ENCODE results near the gene DHODH. TPM values are rescaled to one million over a fixed set of nuclear protein-coding genes. Genes with fewer than 3 reads are reported as not detected.

DHODH gene
- 8.5 and 9.9 TPM in 2 replicates for total RNA-seq

GRCh38 chr16:72008424-72009216 is at the start of gene DHODH:
DHODH (plus strand) TSS chr16:72008744; CDS start chr16:72008765, 21 bp downstream.

DNA sequence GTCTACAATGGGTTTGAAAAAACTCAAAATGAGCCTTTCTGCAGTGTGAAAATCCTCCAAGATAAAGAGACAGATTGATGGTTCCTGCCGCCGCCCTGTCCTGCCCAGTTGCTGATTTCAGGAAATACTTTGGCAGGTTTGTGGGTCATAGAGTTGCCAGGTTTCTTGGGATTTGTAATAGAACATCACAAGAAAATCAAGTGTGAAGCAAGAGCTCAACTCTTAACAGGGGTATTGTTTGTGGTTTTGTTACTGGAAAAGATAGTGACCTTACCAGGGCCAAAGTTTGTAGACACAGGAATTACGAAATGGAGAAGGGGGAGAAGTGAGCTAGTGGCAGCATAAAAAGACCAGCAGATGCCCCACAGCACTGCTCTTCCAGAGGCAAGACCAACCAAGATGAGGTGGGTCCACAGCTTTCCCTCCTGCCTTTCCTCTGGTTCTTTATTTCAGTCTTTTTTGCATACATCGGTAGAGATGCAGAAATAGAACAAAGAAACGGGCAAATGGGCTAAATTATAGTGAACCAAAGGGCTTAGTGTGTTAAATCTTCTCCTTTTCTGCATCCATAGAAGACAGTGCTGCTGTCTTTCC is 45.8 kb downstream of the DHODH start, which contains the start of gene HP:
TSS of gene HP (plus strand) at position 252 of the 594 bp plus-strand sequence. CDS start at position 400, 148 bp downstream.

Other genes with a start within 250 kb of the DHODH start
- gene AP1G1, start 199.9 kb upstream of the DHODH start, total RNA-seq: 32.9 and 43.4 TPM in 2 replicates
- gene ATXN1L, start 162.8 kb upstream of the DHODH start, total RNA-seq: 11.2 and 11.5 TPM in 2 replicates
- gene ZNF821, start 124.6 kb upstream of the DHODH start, total RNA-seq: 4.1 and 6.0 TPM in 2 replicates
- 112 and 122 TPM in 2 replicates for gene IST1, start 113.2 kb upstream of the DHODH start, total RNA-seq
- not detected in 2 replicates for gene PKD1L3, start 8.3 kb upstream of the DHODH start, total RNA-seq
- gene HP, start 45.8 kb downstream of the DHODH start, total RNA-seq: 2.8 TPM in 1 of 2 replicates, not detected in the other
- 2.5 and 3.2 TPM in 2 replicates for gene HPR, start 54.5 kb downstream of the DHODH start, total RNA-seq
- 9.7 and 10.4 TPM in 2 replicates for gene TXNL4B, start 84.9 kb downstream of the DHODH start, total RNA-seq
- 18.8 and 22.7 TPM in 2 replicates for gene DHX38, start 85.1 kb downstream of the DHODH start, total RNA-seq
- gene PMFBP1, start 163.4 kb downstream of the DHODH start, total RNA-seq: not detected in 2 replicates

Measured in cardiac atrium fibroblast (primary cell).